ENCODE measurements around the gene ADAT1.

- TF ChIP-seq FOXP4 (CRISPR knock-in tag; IDR thresholded peaks at IDR 0.05) = no peak
- TF ChIP-seq TRAFD1 (CRISPR knock-in tag; IDR thresholded peaks at IDR 0.05; ENCODE audit: borderline replicate concordance) = no peak
- TF ChIP-seq ZBTB33 (CRISPR knock-in tag; IDR thresholded peaks at IDR 0.05) = no peak
- TF ChIP-seq CTCF (CRISPR knock-in tag; IDR thresholded peaks at IDR 0.05) = no peak
- TF ChIP-seq ZNF772 (CRISPR knock-in tag; IDR thresholded peaks at IDR 0.05) = no peak
- TF ChIP-seq ZNF362 (CRISPR knock-in tag; IDR thresholded peaks at IDR 0.05; ENCODE audit: borderline replicate concordance) = no peak
- TF ChIP-seq SP5 (CRISPR knock-in tag; IDR thresholded peaks at IDR 0.05; ENCODE audit: borderline replicate concordance, low read depth) = no peak
- no peak for TF ChIP-seq POLR2A (IDR thresholded peaks at IDR 0.05; ENCODE audit: insufficient read depth in 1 of 2, low read depth in 2 of 2, low read length in 2 of 2)
- TF ChIP-seq SNAPC5 (CRISPR knock-in tag; IDR thresholded peaks at IDR 0.05; ENCODE audit: borderline replicate concordance) = no peak
- TF ChIP-seq ZNF136 (CRISPR knock-in tag; IDR thresholded peaks at IDR 0.05; ENCODE audit: low read depth) = no peak
- no peak for TF ChIP-seq ZNF230 (CRISPR knock-in tag; IDR thresholded peaks at IDR 0.05)
- no peak for TF ChIP-seq NFIC (IDR thresholded peaks at IDR 0.05; ENCODE audit: low read length)
- TF ChIP-seq MYNN (CRISPR knock-in tag; IDR thresholded peaks at IDR 0.05; ENCODE audit: low read depth) = no peak
Measured at GRCh38 chr16:75578725-75579124, 44.4 kb downstream of the ADAT1 start.
